Adrenal gland (tissue), 12 donors: ENCODE results near the gene EMID1. TPM values are rescaled to one million over a fixed set of nuclear protein-coding genes. Genes with fewer than 3 reads are reported as not detected.

Experiments used
- DNase-seq, 7 donors: peaks; one replicate each; pipeline ENCODE4 v3.0.0-alpha.2; 2019 to 2020
- H3K27ac ChIP-seq, 5 donors: fragments of 200-600 bp; sonication (generic) in 4 of 5; 1 replicate in 3 of 5; 2 replicates in 2 of 5; pipeline versions ENCODE4 v1.5.1 to v1.8.0; 2016 to 2020; ENCODE audit warnings: mild to moderate bottlenecking in 1 of 5
- H3K27me3 ChIP-seq: fragments of 200-600 bp; 2 replicates; pipeline ENCODE4 v1.8.0; 2021
- H3K36me3 ChIP-seq, 2 donors: fragments of 200-600 bp; replicated peaks in 1 of 2; 1 replicate in 1 of 2; 2 replicates in 1 of 2; pipeline versions ENCODE4 v1.5.1 to v1.8.0; 2018 to 2022
- H3K4me1 ChIP-seq, 2 donors: fragments of 200-600 bp; replicated peaks in 1 of 2; 1 replicate in 1 of 2; 2 replicates in 1 of 2; pipeline versions ENCODE4 v1.5.1 to v1.8.0; 2018 to 2021
- H3K4me3 ChIP-seq, 4 donors: fragments of 200-600 bp; sonication (generic) in 3 of 4; one replicate each; pipeline ENCODE4 v1.5.1; 2016 to 2018
- H3K9me3 ChIP-seq, 3 donors: fragments of 200-600 bp; sonication (generic) in 1 of 3; replicated peaks in 1 of 3; 1 replicate in 2 of 3; 2 replicates in 1 of 3; pipeline versions ENCODE4 v1.5.1 to v1.8.0; 2016 to 2021
- CTCF ChIP-seq, 6 experiments: fragments of 450-650 bp in 4 of 6; fragments of 200-600 bp in 2 of 6; sonication (generic) in 1 of 6; IDR thresholded peaks; 1 replicate in 5 of 6; 2 replicates in 1 of 6; pipeline versions ENCODE4 v1.5.1 to v1.8.0; 2016 to 2021; ENCODE audit warnings: antibody characterized with exemption in 6 of 6, mild to moderate bottlenecking in 2 of 6, moderate library complexity in 1 of 6
- POLR2A ChIP-seq, 2 donors: fragments of 450-650 bp; IDR thresholded peaks; one replicate each; pipeline ENCODE4 v1.6.1; 2017; ENCODE audit warnings: antibody characterized with exemption in 2 of 2, mild to moderate bottlenecking in 2 of 2, moderate library complexity in 1 of 2
- WGBS, 4 donors: extraction: QIAGEN DNeasy Blood & Tissue Kit in 2 of 4; methylation state at CpG; one replicate each; pipeline versions ENCODE4 v1.1.5 to v1.1.7; 2013 to 2017; 5-methylcytosine and 5-hydroxymethylcytosine counted together
- intact Hi-C, 2 donors: fragments of 100-400 bp; cut with DNase I; formaldehyde crosslinking; loops; one replicate each; pipeline versions ENCODE4 v1.14.1 to v1.15.0; 2022 to 2023
- polyA plus RNA-seq, 3 donors: library from polyadenylated mRNA; stranded (reverse); fragments of 200-250 nt in 2 of 3; fragments of 350-450 nt in 1 of 3; fragmentation: Illumina TruSeq in 1 of 3; extraction: RNeasy Lipid Tissue Mini Kit (QIAGEN cat#74804) in 1 of 3; gene quantifications; one replicate each; pipeline ENCODE4 v1.2.3, GENCODE V29; 2013 to 2014
- total RNA-seq, 9 donors: library from RNA; depleted of rRNA in 4 of 9; stranded (reverse); fragments of >200 nt in 4 of 9; fragments of 120-200 nt in 1 of 9; fragmentation: NEBNext Ultra II Directional in 1 of 9; extraction: Animal tissue kit (Norgen Biotek cat#: 25700) in 1 of 9; gene quantifications; one replicate each; pipeline versions ENCODE4 v1.1.0 to v1.2.4, GENCODE V29; 2013 to 2023
- donor health status: healthy with polysubstance abuse.
- donor health status: Bipolar disorder and iron deficiency.
- donor health status: DM: yes; HTN: yes; CAD: no.
- donor health status: DM: no; HTN: no; CAD: no.
- donor health status: DM: no; HTN: no; CAD: no.
- donor health status: DM: yes; HTN: yes; CAD: no.

Gene EMID1
- total and polyA plus RNA-seq, 12 donors: 2.5 to 70.9 (median 38.7) TPM

GRCh38 chr22:29175312-29175835, 30.3 kb upstream of the EMID1 start:
- Histone ChIP-seq H3K27me3 (no peaks in the 10 kb centered on the region), H3K36me3 (no peaks in the 10 kb centered on the region), H3K9me3 (peaks cover 0 to 18% (median 7%) of the 10 kb centered on the region in 3 donors), H3K4me1 (no peaks in the 10 kb centered on the region), H3K27ac (no peak overlapping the region), H3K4me3 (no peak overlapping the region)
- DNase-seq: no peak
- intact Hi-C loops: no loop called here
- WGBS, 4 donors: 70 to 87% (median 77%) methylated on average over 1 of the region's 1 CpG
- no peak for TF ChIP-seq POLR2A (IDR thresholded peaks at IDR 0.05)
- no peak for TF ChIP-seq CTCF (IDR thresholded peaks at IDR 0.05)

GRCh38 chr22:29183971-29184848, 21.5 kb upstream of the EMID1 start:
- 89 to 92% (median 90%) methylated on average over 15 to 19 of the region's 19 CpGs for WGBS, 4 donors

GRCh38 chr22:29184849-29185490, 20.7 kb upstream of the EMID1 start:
- no peaks in the 10 kb centered on the region for H3K4me1 ChIP-seq
- no peak for DNase-seq
- intact Hi-C loops: no loop called here

More at GRCh38 chr22:29183971-29184848, 21.5 kb upstream of the EMID1 start:
- no peaks in the 10 kb centered on the region for H3K9me3 ChIP-seq
- no peaks in the 10 kb centered on the region for H3K36me3 ChIP-seq
- H3K4me1 ChIP-seq: no peaks in the 10 kb centered on the region
- no peak overlapping the region for H3K27ac ChIP-seq
- DNase-seq: no peak
- H3K27me3 ChIP-seq: no peaks in the 10 kb centered on the region
- no peak overlapping the region for H3K4me3 ChIP-seq
- intact Hi-C loops: no loop called here
- no peak for TF ChIP-seq CTCF (IDR thresholded peaks at IDR 0.05)
- no peak for TF ChIP-seq POLR2A (IDR thresholded peaks at IDR 0.05)

More at GRCh38 chr22:29184849-29185490, 20.7 kb upstream of the EMID1 start:
- H3K27ac ChIP-seq: no peak overlapping the region
- WGBS, 4 donors: 87 to 89% (median 88%) methylated on average over 9 to 12 of the region's 12 CpGs
- no peaks in the 10 kb centered on the region for H3K9me3 ChIP-seq
- no peaks in the 10 kb centered on the region for H3K36me3 ChIP-seq
- no peak overlapping the region for H3K4me3 ChIP-seq
- H3K27me3 ChIP-seq: no peaks in the 10 kb centered on the region
- no peak for TF ChIP-seq CTCF (IDR thresholded peaks at IDR 0.05)
- no peak for TF ChIP-seq POLR2A (IDR thresholded peaks at IDR 0.05)
